Gastroesophageal sphincter (tissue), 4 donors: ENCODE data around the gene ZNF784. TPM values are rescaled to one million over a fixed set of nuclear protein-coding genes. Genes with fewer than 3 reads are reported as not detected.
A peak's percentile ranks its signal among the peaks of the same experiment; 100 is the strongest.

ENCODE experiments used
- ATAC-seq: fragments of 150-250 bp; one replicate; pipeline ENCODE4 v1.9.1; 2016; ENCODE audit warnings: mild to moderate bottlenecking, moderate library complexity
- H3K27ac ChIP-seq, 4 donors: fragments of 200-600 bp; sonication (generic) in 3 of 4; 1 replicate in 3 of 4; 2 replicates in 1 of 4; pipeline ENCODE4 v1.5.1; 2016 to 2019
- H3K27me3 ChIP-seq: fragments of 200-600 bp; sonication (generic); one replicate; pipeline ENCODE4 v1.5.1; 2019
- H3K36me3 ChIP-seq, 2 donors: fragments of 200-600 bp; sonication (generic); one replicate each; pipeline ENCODE4 v1.5.1; 2019; ENCODE audit warnings: control low read depth in 1 of 2
- H3K4me1 ChIP-seq, 3 donors: fragments of 200-600 bp; sonication (generic); 1 replicate in 2 of 3; 2 replicates in 1 of 3; pipeline ENCODE4 v1.5.1; 2016 to 2019; ENCODE audit warnings: control low read depth in 2 of 3
- H3K4me3 ChIP-seq, 2 donors: fragments of 200-600 bp; sonication (generic); one replicate each; pipeline ENCODE4 v1.5.1; 2019; ENCODE audit warnings: mild to moderate bottlenecking in 1 of 2, moderate library complexity in 1 of 2
- H3K9me3 ChIP-seq, 3 donors: fragments of 200-600 bp; sonication (generic); one replicate each; pipeline ENCODE4 v1.5.1; 2017 to 2019; ENCODE audit warnings: control low read depth in 2 of 3
- EP300 ChIP-seq: sonication (generic); formaldehyde crosslinking; IDR thresholded peaks from one replicate; pipeline ENCODE4 v1.6.1; 2017; ENCODE audit warnings: antibody characterized with exemption, mild to moderate bottlenecking
- POLR2A ChIP-seq, 2 donors: fragments of 450-650 bp; IDR thresholded peaks; one replicate each; pipeline ENCODE4 v1.6.1; 2017; ENCODE audit warnings: antibody characterized with exemption in 2 of 2, mild to moderate bottlenecking in 2 of 2, moderate library complexity in 1 of 2
- POLR2AphosphoS5 ChIP-seq: sonication (generic); formaldehyde crosslinking; IDR thresholded peaks from one replicate; pipeline ENCODE4 v1.6.1; 2017; ENCODE audit warnings: antibody characterized with exemption
- WGBS, 2 donors: methylation state at CpG; one replicate each; pipeline ENCODE4 v1.1.5; 2018; ENCODE audit warnings: low coverage in 1 of 2; 5-methylcytosine and 5-hydroxymethylcytosine counted together
- total RNA-seq, 4 donors: library from RNA; depleted of rRNA; stranded (reverse); fragments of >200 nt; gene quantifications; one replicate each; pipeline ENCODE4 v1.1.0, GENCODE V29; 2016
- TF ChIP-seq, protein P1 (sequence below), 4 experiments: fragments of 200-600 bp in 2 of 4; fragments of 450-650 bp in 2 of 4; sonication (generic) in 1 of 4; IDR thresholded peaks; one replicate each; pipeline ENCODE4 v1.5.1; 2017 to 2019; ENCODE audit warnings: antibody characterized with exemption in 4 of 4, mild to moderate bottlenecking in 2 of 4, moderate library complexity in 2 of 4

The ZNF784 gene
- total RNA-seq, 4 donors from 2014 or later, result 0.54 to 8.1 (median 4.8) TPM

DNA sequence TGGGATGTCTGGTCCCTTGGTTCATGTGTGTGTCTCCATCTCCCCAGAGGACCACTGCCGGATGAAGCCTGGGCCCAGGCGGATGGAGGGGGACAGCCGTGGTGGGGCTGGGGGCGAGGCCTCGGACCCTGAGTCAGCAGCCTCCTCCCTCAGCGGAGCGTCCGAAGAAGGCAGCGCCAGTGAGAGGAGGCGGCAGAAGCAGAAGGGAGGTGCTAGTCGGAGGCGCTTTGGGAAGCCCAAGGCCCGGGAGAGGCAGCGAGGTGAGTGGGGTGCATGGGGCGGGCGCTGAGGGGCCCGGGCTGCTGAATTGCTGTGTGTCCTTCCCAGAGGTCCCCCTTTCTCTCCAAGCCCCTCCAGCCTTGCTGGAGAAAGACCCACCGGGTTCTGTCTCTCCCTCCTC, 26.9 kb upstream of the ZNF784 start:
- peaks cover 0 to 24% of the 10 kb centered on the region in 2 donors for H3K36me3 ChIP-seq
- no peak for ATAC-seq
- no peak overlapping the region for H3K4me3 ChIP-seq
- peaks cover 0 to 63% (median 32%) of the 10 kb centered on the region in 3 donors for H3K4me1 ChIP-seq
- no peaks in the 10 kb centered on the region for H3K9me3 ChIP-seq
- 82% methylated on average over 10 of the region's 18 CpGs; no CpG with 5 or more reads in 1 of the 2 donors for WGBS, 2 donors
- no peaks in the 10 kb centered on the region for H3K27me3 ChIP-seq
- no peak overlapping the region for H3K27ac ChIP-seq
- TF ChIP-seq POLR2AphosphoS5, result no peak
- no peak for TF ChIP-seq POLR2A (IDR thresholded peaks at IDR 0.05)
- TF ChIP-seq, protein P1, sequence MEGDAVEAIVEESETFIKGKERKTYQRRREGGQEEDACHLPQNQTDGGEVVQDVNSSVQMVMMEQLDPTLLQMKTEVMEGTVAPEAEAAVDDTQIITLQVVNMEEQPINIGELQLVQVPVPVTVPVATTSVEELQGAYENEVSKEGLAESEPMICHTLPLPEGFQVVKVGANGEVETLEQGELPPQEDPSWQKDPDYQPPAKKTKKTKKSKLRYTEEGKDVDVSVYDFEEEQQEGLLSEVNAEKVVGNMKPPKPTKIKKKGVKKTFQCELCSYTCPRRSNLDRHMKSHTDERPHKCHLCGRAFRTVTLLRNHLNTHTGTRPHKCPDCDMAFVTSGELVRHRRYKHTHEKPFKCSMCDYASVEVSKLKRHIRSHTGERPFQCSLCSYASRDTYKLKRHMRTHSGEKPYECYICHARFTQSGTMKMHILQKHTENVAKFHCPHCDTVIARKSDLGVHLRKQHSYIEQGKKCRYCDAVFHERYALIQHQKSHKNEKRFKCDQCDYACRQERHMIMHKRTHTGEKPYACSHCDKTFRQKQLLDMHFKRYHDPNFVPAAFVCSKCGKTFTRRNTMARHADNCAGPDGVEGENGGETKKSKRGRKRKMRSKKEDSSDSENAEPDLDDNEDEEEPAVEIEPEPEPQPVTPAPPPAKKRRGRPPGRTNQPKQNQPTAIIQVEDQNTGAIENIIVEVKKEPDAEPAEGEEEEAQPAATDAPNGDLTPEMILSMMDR (IDR thresholded peaks at IDR 0.05), result no peak
- no peak for TF ChIP-seq EP300

DNA sequence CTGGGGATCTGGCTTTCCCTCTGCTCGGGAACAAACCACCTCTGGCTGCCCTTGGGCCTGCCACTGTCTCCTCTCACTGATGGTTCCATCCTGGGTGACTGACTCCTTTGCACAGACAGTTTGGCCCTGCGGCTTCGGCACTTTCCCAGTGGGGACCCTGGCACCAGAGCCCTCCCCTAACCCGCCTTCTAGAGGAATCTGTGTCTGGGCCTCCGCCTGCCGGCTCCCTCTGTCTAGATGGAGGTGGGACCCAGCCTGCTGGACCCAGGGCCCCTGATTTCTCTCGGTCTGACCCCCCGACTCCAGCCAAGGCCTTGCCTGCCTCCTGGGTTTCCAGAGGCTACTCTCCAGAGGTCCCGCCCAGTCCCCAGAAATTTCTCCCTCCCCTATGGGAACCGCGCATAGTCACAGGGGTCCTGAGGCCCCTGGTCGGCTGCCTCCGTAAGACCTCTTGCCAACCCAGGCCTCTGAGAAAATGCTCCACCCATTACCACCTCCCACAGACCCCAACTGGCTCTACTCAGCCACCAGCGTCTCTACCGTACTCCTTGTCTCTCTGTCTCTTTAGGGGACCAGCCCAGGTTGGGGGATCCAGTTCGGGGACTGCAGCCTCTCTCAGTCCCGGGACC, 26.4 kb upstream of the ZNF784 start:
- no peak overlapping the region for H3K4me3 ChIP-seq
- H3K9me3 ChIP-seq, result no peaks in the 10 kb centered on the region
- TF ChIP-seq, protein P1 (IDR thresholded peaks at IDR 0.05), result no peak
- TF ChIP-seq POLR2A (IDR thresholded peaks at IDR 0.05) (no peak), EP300 (no peak), POLR2AphosphoS5 (no peak)
- H3K27ac ChIP-seq, result no peak overlapping the region
- 80 to 81% methylated on average over 1 to 4 of the region's 17 CpGs for WGBS, 2 donors
- H3K27me3 ChIP-seq, result no peaks in the 10 kb centered on the region
- peaks cover 0 to 61% (median 28%) of the 10 kb centered on the region in 3 donors for H3K4me1 ChIP-seq
- peaks cover 0 to 29% of the 10 kb centered on the region in 2 donors for H3K36me3 ChIP-seq
- no peak for ATAC-seq

DNA sequence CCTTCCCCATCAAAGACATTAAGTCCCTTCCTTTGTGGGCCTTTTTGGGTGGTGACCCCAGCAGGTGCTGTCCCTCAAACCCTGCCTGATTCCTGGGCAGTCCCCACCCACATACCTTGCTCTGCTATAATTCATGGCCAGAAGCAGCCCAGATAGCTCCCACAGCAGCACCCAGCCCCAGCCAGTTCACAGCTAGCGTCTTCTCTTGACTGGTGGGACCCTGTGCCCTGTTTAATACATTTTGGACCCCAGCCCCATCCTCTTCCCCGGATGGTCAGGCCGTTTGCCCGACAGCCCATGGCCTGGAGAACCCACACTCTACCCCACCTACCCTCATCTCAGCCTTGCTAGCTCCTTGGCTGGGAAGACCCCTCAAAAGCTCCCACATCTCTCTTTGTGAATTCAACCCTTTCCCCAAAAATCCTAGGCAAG, 25.8 kb upstream of the ZNF784 start:
- no peak for ATAC-seq

DNA sequence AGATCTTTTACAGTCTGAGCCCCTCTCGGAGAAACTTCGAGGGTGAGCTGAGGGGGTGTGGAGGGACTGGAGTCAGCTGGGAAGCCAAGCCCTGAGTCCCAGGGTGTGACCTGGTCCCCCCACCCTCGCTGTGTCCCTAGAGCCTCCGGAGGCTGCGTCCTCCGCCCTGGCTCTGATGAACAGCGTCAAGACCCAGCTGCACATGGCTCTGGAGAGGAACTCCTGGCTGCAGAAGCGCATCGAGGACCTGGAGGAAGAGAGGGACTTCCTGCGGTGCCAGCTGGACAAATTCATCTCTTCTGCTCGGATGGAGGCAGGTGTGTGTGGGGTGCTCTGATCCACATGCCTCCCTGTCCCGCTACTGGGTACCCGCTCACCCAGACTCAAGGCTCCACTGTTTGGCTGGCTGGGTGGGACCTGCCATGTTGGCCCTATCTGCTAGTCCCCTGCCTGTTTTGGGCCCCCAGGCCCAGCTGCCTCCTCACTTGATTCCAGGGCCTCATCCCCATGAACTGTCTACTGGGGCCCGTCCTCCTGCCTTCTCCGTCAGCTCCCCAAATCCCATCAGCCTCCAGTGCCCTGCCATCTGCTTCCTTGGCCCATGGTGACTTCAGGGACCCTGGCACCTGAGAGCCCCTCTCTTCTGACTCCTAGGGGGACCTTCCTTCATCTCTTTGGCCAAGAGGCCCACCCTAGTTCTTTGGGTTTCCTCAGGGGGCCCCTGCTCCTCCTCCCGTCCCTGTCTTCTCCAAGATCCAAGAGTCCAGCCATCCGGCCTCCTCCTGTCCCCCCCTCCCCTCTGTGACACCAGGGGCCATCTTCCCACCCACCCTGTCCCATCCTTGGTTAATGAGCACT, 25.1 kb upstream of the ZNF784 start:
- no peak for ATAC-seq
- H3K27ac ChIP-seq, result peak overlapping the region in 3 of 4 donors; percentile 87 to 94 (median 93)
- WGBS, 2 donors, result 81% methylated on average over 4 of the region's 17 CpGs; no CpG with 5 or more reads in 1 of the 2 donors
- peaks cover 0 to 68% (median 30%) of the 10 kb centered on the region in 3 donors for H3K4me1 ChIP-seq
- H3K27me3 ChIP-seq, result no peaks in the 10 kb centered on the region
- H3K9me3 ChIP-seq, result no peaks in the 10 kb centered on the region
- TF ChIP-seq EP300 (no peak), POLR2A (IDR thresholded peaks at IDR 0.05) (no peak), POLR2AphosphoS5 (no peak)
- TF ChIP-seq, protein P1 (IDR thresholded peaks at IDR 0.05), result no peak
- peaks cover 0 to 41% of the 10 kb centered on the region in 2 donors for H3K36me3 ChIP-seq
- peak overlapping the region in 1 of 2 donors; percentile 96 for H3K4me3 ChIP-seq

More for the DNA sequence above, 25.8 kb upstream of the ZNF784 start:
- Histone ChIP-seq H3K9me3 (no peaks in the 10 kb centered on the region), H3K36me3 (peaks cover 0 to 35% of the 10 kb centered on the region in 2 donors), H3K27ac (peak overlapping the region in 2 of 4 donors; percentile 87 to 93), H3K27me3 (no peaks in the 10 kb centered on the region), H3K4me1 (peaks cover 0 to 62% (median 28%) of the 10 kb centered on the region in 3 donors), H3K4me3 (no peak overlapping the region)
- 70% methylated on average over 2 to 4 of the region's 4 CpGs for WGBS, 2 donors
- no peak for TF ChIP-seq POLR2A (IDR thresholded peaks at IDR 0.05)
- no peak for TF ChIP-seq POLR2AphosphoS5
- TF ChIP-seq EP300, result no peak
- TF ChIP-seq, protein P1 (IDR thresholded peaks at IDR 0.05), result no peak
